GM12874 (cell line): ENCODE results near the gene STARD9.

Experiments
- CTCF ChIP-seq: IDR thresholded peaks from 2 replicates; pipeline ENCODE4 v1.5.1; 2011; ENCODE audit warnings: low read depth, mild to moderate bottlenecking, control low read depth, low read length, moderate library complexity; ENCODE audit not compliant: insufficient read depth

The STARD9 gene

GRCh38 chr15:42737529-42738328, 162.3 kb downstream of the STARD9 start:
- no peak for TF ChIP-seq CTCF

- TF ChIP-seq CTCF: no peak
Measured at GRCh38 chr15:42741710-42742109, 166.3 kb downstream of the STARD9 start.

GRCh38 chr15:42742149-42742548, 166.7 kb downstream of the STARD9 start:
- TF ChIP-seq CTCF: no peak

- TF ChIP-seq CTCF: no peak
Measured at GRCh38 chr15:42744195-42744594, 168.8 kb downstream of the STARD9 start.

GRCh38 chr15:42749266-42749665, 173.9 kb downstream of the STARD9 start:
- TF ChIP-seq CTCF: no peak

GRCh38 chr15:42750306-42750705, 174.9 kb downstream of the STARD9 start:
- no peak for TF ChIP-seq CTCF

GRCh38 chr15:42759093-42759492, 183.7 kb downstream of the STARD9 start:
- no peak for TF ChIP-seq CTCF

GRCh38 chr15:42760759-42761158, 185.4 kb downstream of the STARD9 start:
- no peak for TF ChIP-seq CTCF
